ENCODE measurements around the gene RTL1.

DNA sequence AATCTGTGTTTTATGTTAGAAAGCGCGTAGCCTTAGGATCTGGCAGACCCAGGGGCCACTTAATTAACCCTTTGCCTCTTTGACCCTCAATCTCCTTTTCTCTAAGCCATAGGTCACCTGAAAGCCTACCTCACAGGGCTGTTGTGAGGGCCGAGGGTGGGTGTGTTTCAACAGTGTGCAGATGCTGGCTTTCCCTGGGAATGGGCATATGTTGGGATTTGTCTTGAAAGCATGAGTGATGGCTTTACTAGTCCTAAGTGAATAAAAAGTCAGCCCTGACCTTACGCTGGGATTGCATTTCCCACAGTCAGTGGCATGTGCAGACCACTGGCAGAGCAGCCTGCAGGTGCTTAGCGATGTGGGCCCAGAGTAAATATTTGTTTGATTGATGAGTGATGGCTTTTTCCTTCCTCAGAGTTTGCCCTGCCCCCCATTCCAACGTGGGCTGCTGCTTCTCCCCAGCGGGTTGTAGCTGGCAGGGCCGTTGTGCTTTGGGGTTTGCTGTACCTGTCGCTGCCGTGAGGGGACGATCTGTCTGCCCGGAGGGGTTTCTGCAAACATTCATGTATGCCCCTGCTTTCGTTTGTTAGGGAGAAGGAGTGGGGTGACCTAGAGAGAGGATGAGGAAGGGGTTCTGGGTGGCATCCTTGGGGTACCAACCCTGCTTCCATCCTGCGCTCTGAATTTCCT lies 46.1 kb downstream of the RTL1 start:
- TF ChIP-seq EZH2phosphoT487 (IDR thresholded peaks at IDR 0.05; ENCODE audit: borderline replicate concordance, low read length) = no peak
- TF ChIP-seq, protein P1, sequence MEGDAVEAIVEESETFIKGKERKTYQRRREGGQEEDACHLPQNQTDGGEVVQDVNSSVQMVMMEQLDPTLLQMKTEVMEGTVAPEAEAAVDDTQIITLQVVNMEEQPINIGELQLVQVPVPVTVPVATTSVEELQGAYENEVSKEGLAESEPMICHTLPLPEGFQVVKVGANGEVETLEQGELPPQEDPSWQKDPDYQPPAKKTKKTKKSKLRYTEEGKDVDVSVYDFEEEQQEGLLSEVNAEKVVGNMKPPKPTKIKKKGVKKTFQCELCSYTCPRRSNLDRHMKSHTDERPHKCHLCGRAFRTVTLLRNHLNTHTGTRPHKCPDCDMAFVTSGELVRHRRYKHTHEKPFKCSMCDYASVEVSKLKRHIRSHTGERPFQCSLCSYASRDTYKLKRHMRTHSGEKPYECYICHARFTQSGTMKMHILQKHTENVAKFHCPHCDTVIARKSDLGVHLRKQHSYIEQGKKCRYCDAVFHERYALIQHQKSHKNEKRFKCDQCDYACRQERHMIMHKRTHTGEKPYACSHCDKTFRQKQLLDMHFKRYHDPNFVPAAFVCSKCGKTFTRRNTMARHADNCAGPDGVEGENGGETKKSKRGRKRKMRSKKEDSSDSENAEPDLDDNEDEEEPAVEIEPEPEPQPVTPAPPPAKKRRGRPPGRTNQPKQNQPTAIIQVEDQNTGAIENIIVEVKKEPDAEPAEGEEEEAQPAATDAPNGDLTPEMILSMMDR (conservative IDR thresholded peaks at IDR 0.05; ENCODE audit: low read depth, low read length) = no peak

Data from PC-3 (cell line).